Measurements from ENCODE around the gene RNF151.

RNF151 gene

DNA sequence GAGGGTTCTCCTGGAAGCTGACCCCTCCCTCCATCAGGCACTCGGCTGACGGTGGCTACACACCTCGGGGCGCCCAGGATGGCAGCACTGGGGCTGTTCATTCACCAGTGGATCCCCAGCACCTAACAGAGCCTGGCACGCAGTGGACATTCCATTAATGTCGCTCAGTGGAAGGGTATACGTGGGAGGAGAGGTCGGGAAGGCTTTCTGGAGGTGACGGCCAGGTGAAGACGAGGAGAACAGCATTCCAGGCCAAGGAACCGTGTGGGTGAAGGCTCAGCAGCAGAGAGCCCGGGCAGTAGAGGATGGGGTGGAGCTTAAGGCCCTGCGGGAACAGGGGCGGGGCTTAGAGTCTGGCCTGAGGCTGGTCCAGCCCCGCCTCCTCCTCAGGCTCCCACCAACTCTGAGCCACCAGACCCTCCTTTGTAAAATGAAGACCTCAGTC lies 45.9 kb upstream of the RNF151 start:
- Histone ChIP-seq H3K4me3 (ENCODE audit: insufficient read depth, low read length, poor library complexity, severe bottlenecking) (no peak overlapping the region), H4K20me1 (ENCODE audit: low read depth, low read length) (no peaks in the 10 kb centered on the region), H3K79me2 (ENCODE audit: insufficient read depth, low read length) (no peaks in the 10 kb centered on the region), H3K4me2 (ENCODE audit: low read depth, low read length, poor library complexity, severe bottlenecking) (no peak overlapping the region), H2AFZ (ENCODE audit: low read depth, low read length, severe bottlenecking) (no peak overlapping the region), H3K27ac (ENCODE audit: low read depth, low read length) (no peak overlapping the region), H3F3A (ENCODE audit: insufficient read depth) (no peaks in the 10 kb centered on the region), H3K9me3 (ENCODE audit: insufficient read depth, low read length) (no peaks in the 10 kb centered on the region), H3K36me3 (ENCODE audit: low read length) (no peaks in the 10 kb centered on the region), H3K9ac (ENCODE audit: low read length) (no peak overlapping the region), H3K9me2 (replicated peaks; ENCODE audit: insufficient read depth, low read length) (no peaks in the 10 kb centered on the region), H3K27me3 (ENCODE audit: low read length) (no peaks in the 10 kb centered on the region)
- TF ChIP-seq, protein P1, sequence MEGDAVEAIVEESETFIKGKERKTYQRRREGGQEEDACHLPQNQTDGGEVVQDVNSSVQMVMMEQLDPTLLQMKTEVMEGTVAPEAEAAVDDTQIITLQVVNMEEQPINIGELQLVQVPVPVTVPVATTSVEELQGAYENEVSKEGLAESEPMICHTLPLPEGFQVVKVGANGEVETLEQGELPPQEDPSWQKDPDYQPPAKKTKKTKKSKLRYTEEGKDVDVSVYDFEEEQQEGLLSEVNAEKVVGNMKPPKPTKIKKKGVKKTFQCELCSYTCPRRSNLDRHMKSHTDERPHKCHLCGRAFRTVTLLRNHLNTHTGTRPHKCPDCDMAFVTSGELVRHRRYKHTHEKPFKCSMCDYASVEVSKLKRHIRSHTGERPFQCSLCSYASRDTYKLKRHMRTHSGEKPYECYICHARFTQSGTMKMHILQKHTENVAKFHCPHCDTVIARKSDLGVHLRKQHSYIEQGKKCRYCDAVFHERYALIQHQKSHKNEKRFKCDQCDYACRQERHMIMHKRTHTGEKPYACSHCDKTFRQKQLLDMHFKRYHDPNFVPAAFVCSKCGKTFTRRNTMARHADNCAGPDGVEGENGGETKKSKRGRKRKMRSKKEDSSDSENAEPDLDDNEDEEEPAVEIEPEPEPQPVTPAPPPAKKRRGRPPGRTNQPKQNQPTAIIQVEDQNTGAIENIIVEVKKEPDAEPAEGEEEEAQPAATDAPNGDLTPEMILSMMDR (IDR thresholded peaks at IDR 0.05; ENCODE audit: insufficient read depth, low read length, poor library complexity, severe bottlenecking): no peak
- TF ChIP-seq EZH2phosphoT487 (conservative IDR thresholded peaks at IDR 0.05; ENCODE audit: low read length): no peak

- no peak overlapping the region for H3K4me2 ChIP-seq (ENCODE audit: low read depth, low read length, poor library complexity, severe bottlenecking)
- no peaks in the 10 kb centered on the region for H3F3A ChIP-seq (ENCODE audit: insufficient read depth)
- H3K4me3 ChIP-seq (ENCODE audit: insufficient read depth, low read length, poor library complexity, severe bottlenecking): no peak overlapping the region
- no peaks in the 10 kb centered on the region for H3K9me2 ChIP-seq (replicated peaks; ENCODE audit: insufficient read depth, low read length)
- no peak overlapping the region for H2AFZ ChIP-seq (ENCODE audit: low read depth, low read length, severe bottlenecking)
- no peaks in the 10 kb centered on the region for H3K9me3 ChIP-seq (ENCODE audit: insufficient read depth, low read length)
- H4K20me1 ChIP-seq (ENCODE audit: low read depth, low read length): no peaks in the 10 kb centered on the region
- no peaks in the 10 kb centered on the region for H3K36me3 ChIP-seq (ENCODE audit: low read length)
- H3K27me3 ChIP-seq (ENCODE audit: low read length): no peaks in the 10 kb centered on the region
- H3K27ac ChIP-seq (ENCODE audit: low read depth, low read length): no peak overlapping the region
- no peak overlapping the region for H3K9ac ChIP-seq (ENCODE audit: low read length)
- TF ChIP-seq, protein P1 (IDR thresholded peaks at IDR 0.05; ENCODE audit: insufficient read depth, low read length, poor library complexity, severe bottlenecking): no peak
- no peak for TF ChIP-seq EZH2phosphoT487 (conservative IDR thresholded peaks at IDR 0.05; ENCODE audit: low read length)
- no peaks in the 10 kb centered on the region for H3K79me2 ChIP-seq (ENCODE audit: insufficient read depth, low read length)
Measured at GRCh38 chr16:1922357-1922756, 44.3 kb upstream of the RNF151 start.

DNA sequence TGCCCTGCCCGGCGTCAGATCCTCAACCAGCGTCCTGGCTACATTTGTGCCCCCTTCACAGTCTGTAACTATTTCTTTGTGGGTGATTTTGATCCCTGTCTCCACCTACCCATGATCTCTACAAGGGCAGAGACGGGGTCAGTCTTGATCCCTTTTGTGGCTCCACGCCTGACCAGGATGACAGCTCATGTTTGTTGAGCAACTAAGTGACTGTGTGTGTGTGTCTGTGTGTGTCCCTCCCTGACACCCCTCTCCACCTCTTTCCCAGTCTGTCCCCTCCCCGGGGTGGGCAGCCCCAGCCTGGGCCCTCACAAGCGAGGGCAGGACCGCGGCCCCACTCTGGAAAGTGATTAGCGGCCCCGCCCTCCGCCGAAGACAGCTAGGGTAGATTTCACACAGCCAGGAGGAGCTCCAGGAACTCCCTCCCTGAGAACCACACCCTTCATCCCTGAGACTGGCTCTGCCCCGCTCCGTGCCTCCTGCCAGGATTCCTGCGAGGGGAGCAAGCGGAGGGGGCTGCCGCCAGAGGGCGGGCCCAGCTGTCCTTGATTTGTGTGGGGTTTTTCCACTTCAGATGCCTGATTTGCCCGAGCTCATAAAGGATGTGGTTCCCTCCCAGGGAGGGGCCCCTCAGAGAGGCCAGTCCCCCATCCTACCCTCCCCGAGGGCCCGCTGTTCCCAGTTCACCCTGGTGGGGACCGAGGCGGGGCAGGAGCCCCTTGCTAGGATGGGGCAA lies 43.2 kb upstream of the RNF151 start:
- Histone ChIP-seq H3K9me3 (ENCODE audit: insufficient read depth, low read length) (no peaks in the 10 kb centered on the region), H3K36me3 (ENCODE audit: low read length) (no peaks in the 10 kb centered on the region), H3K4me2 (ENCODE audit: low read depth, low read length, poor library complexity, severe bottlenecking) (no peak overlapping the region), H2AFZ (ENCODE audit: low read depth, low read length, severe bottlenecking) (no peak overlapping the region), H4K20me1 (ENCODE audit: low read depth, low read length) (no peaks in the 10 kb centered on the region), H3K4me3 (ENCODE audit: insufficient read depth, low read length, poor library complexity, severe bottlenecking) (no peak overlapping the region), H3K79me2 (ENCODE audit: insufficient read depth, low read length) (no peaks in the 10 kb centered on the region), H3K9me2 (replicated peaks; ENCODE audit: insufficient read depth, low read length) (no peaks in the 10 kb centered on the region), H3K9ac (ENCODE audit: low read length) (no peak overlapping the region), H3K27me3 (ENCODE audit: low read length) (no peaks in the 10 kb centered on the region), H3K27ac (ENCODE audit: low read depth, low read length) (no peak overlapping the region), H3F3A (ENCODE audit: insufficient read depth) (no peaks in the 10 kb centered on the region)
- TF ChIP-seq, protein P1 (IDR thresholded peaks at IDR 0.05; ENCODE audit: insufficient read depth, low read length, poor library complexity, severe bottlenecking): no peak
- TF ChIP-seq EZH2phosphoT487 (conservative IDR thresholded peaks at IDR 0.05; ENCODE audit: low read length): no peak

Data from SU-DHL-6 (cell line).